Smooth muscle cell (in vitro differentiated cells): Measurements from ENCODE around the gene NCOA6. TPM values are rescaled to one million over a fixed set of nuclear protein-coding genes. Genes with fewer than 3 reads are reported as not detected.

Experiments
- DNase-seq: peaks from one replicate; lab custom pipeline; 2025; ENCODE audit not compliant: unreplicated experiment; lab: John Stamatoyannopoulos, UW
- H2AFZ ChIP-seq: fragments of 200-600 bp; sonication (generic); 2 replicates; pipeline ENCODE4 v1.6.0; 2016; ENCODE audit warnings: antibody characterized with exemption, low read depth, mild to moderate bottlenecking
- H3F3A ChIP-seq: fragments of 200-600 bp; sonication (generic); 2 replicates; pipeline ENCODE4 v1.6.0; 2017; ENCODE audit warnings: antibody characterized with exemption, low read depth
- H3K27ac ChIP-seq: fragments of 200-600 bp; sonication (generic); 2 replicates; pipeline ENCODE4 v1.5.1; 2016; ENCODE audit warnings: low read depth, mild to moderate bottlenecking
- H3K27me3 ChIP-seq: fragments of 200-600 bp; sonication (generic); 2 replicates; pipeline ENCODE4 v1.6.1; 2016; ENCODE audit warnings: low read depth, mild to moderate bottlenecking
- H3K36me3 ChIP-seq: fragments of 200-600 bp; sonication (generic); 2 replicates; pipeline ENCODE4 v1.5.1; 2016; ENCODE audit warnings: low read depth
- H3K4me1 ChIP-seq: fragments of 200-600 bp; sonication (generic); 2 replicates; pipeline ENCODE4 v1.5.1; 2016; ENCODE audit warnings: low read depth
- H3K4me2 ChIP-seq: fragments of 200-600 bp; sonication (generic); 2 replicates; pipeline ENCODE4 v1.6.0; 2016; ENCODE audit warnings: mild to moderate bottlenecking
- H3K4me3 ChIP-seq: fragments of 200-600 bp; sonication (generic); 2 replicates; pipeline ENCODE4 v1.5.1; 2016; ENCODE audit warnings: mild to moderate bottlenecking
- H3K79me2 ChIP-seq: fragments of 200-600 bp; sonication (generic); 2 replicates; pipeline ENCODE4 v1.6.0; 2016; ENCODE audit warnings: low read depth, mild to moderate bottlenecking
- H3K9ac ChIP-seq: fragments of 200-600 bp; sonication (generic); 2 replicates; pipeline ENCODE4 v1.6.0; 2016; ENCODE audit warnings: low read depth
- H3K9me3 ChIP-seq: fragments of 200-600 bp; sonication (generic); replicated peaks from 2 replicates; pipeline ENCODE4 v1.5.1; 2016; ENCODE audit warnings: low read depth
- H4K20me1 ChIP-seq: fragments of 200-600 bp; sonication (generic); 2 replicates; pipeline ENCODE4 v1.6.0; 2016; ENCODE audit warnings: low read depth
- WGBS: methylation state at CpG from one replicate; pipeline ENCODE4 v1.1.7; 2016; ENCODE audit warnings: low lambda C conversion rate; 5-methylcytosine and 5-hydroxymethylcytosine counted together
- polyA plus RNA-seq: library from polyadenylated mRNA; unstranded; fragments of >200 nt; fragmentation: Nextera tagmentation; extraction: Ambion mirVana; gene quantifications from 2 replicates; pipeline ENCODE4 v1.2.1, GENCODE V29; 2016
- total RNA-seq: library from RNA; depleted of rRNA; stranded (reverse); fragments of >200 nt; gene quantifications from 2 replicates; pipeline ENCODE4 v1.2.3, GENCODE V29; 2014
- TF ChIP-seq, protein P1 (sequence below): fragments of 200-600 bp; sonication (generic); IDR thresholded peaks from 2 replicates; pipeline ENCODE4 v1.5.1; 2017; ENCODE audit warnings: borderline replicate concordance, mild to moderate bottlenecking, antibody characterized with exemption; ENCODE audit not compliant: insufficient read depth, poor library complexity, severe bottlenecking

The NCOA6 gene
- total and polyA plus RNA-seq, 2 experiments from 2014 or later = 15.6 to 19.0 TPM

GRCh38 chr20:34751453-34751852 lies 74.0 kb downstream of the NCOA6 start:
- Histone ChIP-seq H2AFZ (no peak overlapping the region), H3K4me2 (no peak overlapping the region), H4K20me1 (peaks cover 7% of the 10 kb centered on the region), H3K4me3 (no peak overlapping the region), H3K4me1 (no peaks in the 10 kb centered on the region), H3K36me3 (peaks cover 13% of the 10 kb centered on the region), H3K27ac (no peak overlapping the region), H3K9ac (no peak overlapping the region), H3F3A (no peaks in the 10 kb centered on the region), H3K9me3 (no peaks in the 10 kb centered on the region), H3K79me2 (no peaks in the 10 kb centered on the region), H3K27me3 (no peaks in the 10 kb centered on the region)
- DNase-seq = no peak
- TF ChIP-seq, protein P1, sequence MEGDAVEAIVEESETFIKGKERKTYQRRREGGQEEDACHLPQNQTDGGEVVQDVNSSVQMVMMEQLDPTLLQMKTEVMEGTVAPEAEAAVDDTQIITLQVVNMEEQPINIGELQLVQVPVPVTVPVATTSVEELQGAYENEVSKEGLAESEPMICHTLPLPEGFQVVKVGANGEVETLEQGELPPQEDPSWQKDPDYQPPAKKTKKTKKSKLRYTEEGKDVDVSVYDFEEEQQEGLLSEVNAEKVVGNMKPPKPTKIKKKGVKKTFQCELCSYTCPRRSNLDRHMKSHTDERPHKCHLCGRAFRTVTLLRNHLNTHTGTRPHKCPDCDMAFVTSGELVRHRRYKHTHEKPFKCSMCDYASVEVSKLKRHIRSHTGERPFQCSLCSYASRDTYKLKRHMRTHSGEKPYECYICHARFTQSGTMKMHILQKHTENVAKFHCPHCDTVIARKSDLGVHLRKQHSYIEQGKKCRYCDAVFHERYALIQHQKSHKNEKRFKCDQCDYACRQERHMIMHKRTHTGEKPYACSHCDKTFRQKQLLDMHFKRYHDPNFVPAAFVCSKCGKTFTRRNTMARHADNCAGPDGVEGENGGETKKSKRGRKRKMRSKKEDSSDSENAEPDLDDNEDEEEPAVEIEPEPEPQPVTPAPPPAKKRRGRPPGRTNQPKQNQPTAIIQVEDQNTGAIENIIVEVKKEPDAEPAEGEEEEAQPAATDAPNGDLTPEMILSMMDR = no peak
- WGBS = 94% methylated on average over 3 of the region's 3 CpGs

- WGBS = 47% methylated on average over 2 of the region's 2 CpGs
- no peaks in the 10 kb centered on the region for H3K9me3 ChIP-seq
- no peak overlapping the region for H2AFZ ChIP-seq
- H3K27ac ChIP-seq = no peak overlapping the region
- peaks cover 12% of the 10 kb centered on the region for H3K36me3 ChIP-seq
- TF ChIP-seq, protein P1 = no peak
- DNase-seq = no peak
- no peaks in the 10 kb centered on the region for H3F3A ChIP-seq
- H3K9ac ChIP-seq = no peak overlapping the region
- H3K4me3 ChIP-seq = no peak overlapping the region
- H4K20me1 ChIP-seq = no peaks in the 10 kb centered on the region
- no peak overlapping the region for H3K4me2 ChIP-seq
- no peaks in the 10 kb centered on the region for H3K27me3 ChIP-seq
- H3K79me2 ChIP-seq = no peaks in the 10 kb centered on the region
- H3K4me1 ChIP-seq = no peaks in the 10 kb centered on the region
Measured at GRCh38 chr20:34750484-34750883, 75.0 kb downstream of the NCOA6 start.

DNA sequence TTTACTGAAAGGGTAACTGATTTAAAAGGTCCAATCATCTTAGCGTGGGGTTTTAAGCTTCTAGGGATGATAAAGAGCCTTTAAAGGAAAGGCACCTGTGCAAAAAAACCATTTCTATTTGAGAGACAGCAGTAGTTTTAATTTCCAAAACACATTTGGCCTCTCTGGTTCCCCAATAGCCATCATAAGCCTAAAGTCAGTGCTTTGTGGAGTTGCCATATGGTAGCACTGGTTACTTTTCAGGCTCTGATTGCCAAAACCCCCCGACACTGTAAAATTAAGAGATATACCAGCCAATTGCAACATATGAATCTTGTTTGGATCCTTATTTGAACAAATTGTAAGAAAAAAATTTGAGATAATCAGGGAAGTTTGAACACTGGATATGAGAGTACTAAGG lies 76.7 kb downstream of the NCOA6 start:
- Histone ChIP-seq H3K27ac (no peak overlapping the region), H3F3A (no peaks in the 10 kb centered on the region), H4K20me1 (no peaks in the 10 kb centered on the region), H3K4me1 (no peaks in the 10 kb centered on the region), H3K4me2 (no peak overlapping the region), H3K36me3 (peaks cover 12% of the 10 kb centered on the region), H3K9me3 (no peaks in the 10 kb centered on the region), H3K27me3 (no peaks in the 10 kb centered on the region), H3K4me3 (no peak overlapping the region), H3K79me2 (no peaks in the 10 kb centered on the region), H3K9ac (no peak overlapping the region), H2AFZ (no peak overlapping the region)
- TF ChIP-seq, protein P1 = no peak
- no peak for DNase-seq
- 94% methylated on average over 2 of the region's 2 CpGs for WGBS

GRCh38 chr20:34747479-34747878 lies 78.0 kb downstream of the NCOA6 start:
- Histone ChIP-seq H3K4me3 (no peak overlapping the region), H4K20me1 (no peaks in the 10 kb centered on the region), H3K27ac (no peak overlapping the region), H3K9ac (no peak overlapping the region), H3K9me3 (no peaks in the 10 kb centered on the region), H3K79me2 (no peaks in the 10 kb centered on the region), H3K4me1 (no peaks in the 10 kb centered on the region), H3F3A (no peaks in the 10 kb centered on the region), H3K27me3 (no peaks in the 10 kb centered on the region), H3K4me2 (no peak overlapping the region), H2AFZ (no peak overlapping the region), H3K36me3 (peaks cover 12% of the 10 kb centered on the region)
- WGBS = 86% methylated on average over 2 of the region's 2 CpGs
- no peak for DNase-seq
- TF ChIP-seq, protein P1 = no peak
